ENCODE data around the gene PEX14.
"Not testable (repeated sequence)": the region's sequence is repeated elsewhere in the genome, so short reads cannot be mapped to it uniquely, and the experiment has no call there.

Gene PEX14

GRCh38 chr1:10497109-10497508 is 22.4 kb downstream of the PEX14 start:
- peak; percentile 50 for DNase-seq

- no peak for DNase-seq
Observed at GRCh38 chr1:10498231-10498630, 23.5 kb downstream of the PEX14 start.

- DNase-seq = no peak
Observed at GRCh38 chr1:10502206-10502605, 27.5 kb downstream of the PEX14 start.

- DNase-seq = no peak
Observed at GRCh38 chr1:10504249-10504648, 29.5 kb downstream of the PEX14 start.

GRCh38 chr1:10506046-10506676 is 31.4 kb downstream of the PEX14 start:
- DNase-seq = not testable (repeated sequence)

GRCh38 chr1:10506677-10507047 is 31.9 kb downstream of the PEX14 start:
- no peak for DNase-seq

GRCh38 chr1:10507111-10507879 is 32.5 kb downstream of the PEX14 start:
- peak; percentile 57 for DNase-seq

GRCh38 chr1:10508511-10508951 is 33.8 kb downstream of the PEX14 start:
- DNase-seq = no peak

- no peak for DNase-seq
Observed at GRCh38 chr1:10509809-10510509, 35.2 kb downstream of the PEX14 start.

- DNase-seq = peak; percentile 59
Observed at GRCh38 chr1:10510520-10511493, 36.1 kb downstream of the PEX14 start.

GRCh38 chr1:10511494-10511885 is 36.7 kb downstream of the PEX14 start:
- no peak for DNase-seq

GRCh38 chr1:10513199-10513598 is 38.4 kb downstream of the PEX14 start:
- DNase-seq = no peak

- DNase-seq = no peak
Observed at GRCh38 chr1:10514490-10515235, 39.9 kb downstream of the PEX14 start.

- no peak for DNase-seq
Observed at GRCh38 chr1:10515301-10515975, 40.7 kb downstream of the PEX14 start.

- no peak for DNase-seq
Observed at GRCh38 chr1:10515976-10516750, 41.4 kb downstream of the PEX14 start.

GRCh38 chr1:10516925-10517676 is 42.4 kb downstream of the PEX14 start:
- no peak for DNase-seq

- DNase-seq = no peak
Observed at GRCh38 chr1:10517677-10517982, 42.9 kb downstream of the PEX14 start.

GRCh38 chr1:10519016-10519417 is 44.3 kb downstream of the PEX14 start:
- DNase-seq = no peak

GRCh38 chr1:10520497-10520896 is 45.7 kb downstream of the PEX14 start:
- DNase-seq = no peak

- DNase-seq = no peak
Observed at GRCh38 chr1:10520952-10521351, 46.2 kb downstream of the PEX14 start.
